Measurements from ENCODE around the gene CERS2.

The CERS2 gene

GRCh38 chr1:150981805-150982712, 7.4 kb upstream of the CERS2 start, which contains the start of gene ANXA9:
TSS of gene ANXA9 (plus strand) at chr1:150982292. CDS start at chr1:150983106, 814 bp downstream.
- no peak for TF ChIP-seq CTCF (IDR thresholded peaks at IDR 0.05; ENCODE audit: extremely low read depth, missing control alignments)
- DNase-seq (ENCODE audit: low spot score), result no peak

GRCh38 chr1:150981177-150981804, 6.7 kb upstream of the CERS2 start:
- no peak for DNase-seq (ENCODE audit: low spot score)

GRCh38 chr1:150979092-150980056, 4.7 kb upstream of the CERS2 start:
- DNase-seq (ENCODE audit: low spot score), result peak; percentile 92
- peak; percentile 100 for TF ChIP-seq CTCF (IDR thresholded peaks at IDR 0.05; ENCODE audit: extremely low read depth, missing control alignments)

More at GRCh38 chr1:150981177-150981804, 6.7 kb upstream of the CERS2 start:
- TF ChIP-seq CTCF (IDR thresholded peaks at IDR 0.05; ENCODE audit: extremely low read depth, missing control alignments), result no peak

- TF ChIP-seq CTCF (IDR thresholded peaks at IDR 0.05; ENCODE audit: extremely low read depth, missing control alignments), result no peak
- no peak for DNase-seq (ENCODE audit: low spot score)
Measured at GRCh38 chr1:150976879-150977694, 2.5 kb upstream of the CERS2 start.

- no peak for DNase-seq (ENCODE audit: low spot score)
Measured at GRCh38 chr1:150976401-150976821, 1.8 kb upstream of the CERS2 start.

More at GRCh38 chr1:150976401-150976821, 1.8 kb upstream of the CERS2 start:
- no peak for TF ChIP-seq CTCF (IDR thresholded peaks at IDR 0.05; ENCODE audit: extremely low read depth, missing control alignments)

Measured in GM20000 (cell line).